Spleen (tissue), 11 donors: ENCODE measurements around the gene DENND1A. TPM values are rescaled to one million over a fixed set of nuclear protein-coding genes. Genes with fewer than 3 reads are reported as not detected.

Experiments used
- DNase-seq: peaks from one replicate; pipeline ENCODE4 v3.0.0-alpha.2; 2020
- H3K27ac ChIP-seq, 8 donors: fragments of 200-600 bp; sonication (generic) in 7 of 8; 1 replicate in 4 of 8; 2 replicates in 4 of 8; pipeline versions ENCODE4 v1.5.0 to v1.8.0; 2016 to 2021; ENCODE audit warnings: inconsistent platforms in 4 of 8, mild to moderate bottlenecking in 4 of 8, moderate library complexity in 1 of 8
- H3K27me3 ChIP-seq, 7 donors: fragments of 200-600 bp; sonication (generic) in 6 of 7; replicated peaks in 1 of 7; 1 replicate in 4 of 7; 2 replicates in 3 of 7; pipeline versions ENCODE4 v1.5.0 to v1.8.0; 2016 to 2021; ENCODE audit warnings: inconsistent platforms in 3 of 7, mild to moderate bottlenecking in 1 of 7
- H3K36me3 ChIP-seq, 6 donors: fragments of 200-600 bp; sonication (generic) in 5 of 6; 1 replicate in 4 of 6; 2 replicates in 2 of 6; pipeline versions ENCODE4 v1.5.0 to v1.8.0; 2016 to 2021; ENCODE audit warnings: inconsistent platforms in 2 of 6
- H3K4me1 ChIP-seq, 6 donors: fragments of 200-600 bp; sonication (generic) in 5 of 6; 1 replicate in 3 of 6; 2 replicates in 3 of 6; pipeline versions ENCODE4 v1.5.0 to v1.8.0; 2016 to 2021; ENCODE audit warnings: inconsistent platforms in 3 of 6
- H3K4me3 ChIP-seq, 8 donors: fragments of 200-600 bp; sonication (generic) in 7 of 8; 1 replicate in 4 of 8; 2 replicates in 4 of 8; pipeline versions ENCODE4 v1.5.0 to v1.8.0; 2016 to 2021; ENCODE audit warnings: inconsistent platforms in 4 of 8, mild to moderate bottlenecking in 4 of 8, moderate library complexity in 2 of 8
- H3K9me3 ChIP-seq, 8 donors: fragments of 200-600 bp; sonication (generic) in 7 of 8; 1 replicate in 4 of 8; 2 replicates in 4 of 8; pipeline versions ENCODE4 v1.5.0 to v1.8.0; 2016 to 2021; ENCODE audit warnings: inconsistent platforms in 4 of 8
- POLR2A ChIP-seq, 3 donors: fragments of 450-650 bp; IDR thresholded peaks; one replicate each; pipeline ENCODE4 v1.5.1; 2017; ENCODE audit warnings: antibody characterized with exemption in 3 of 3, mild to moderate bottlenecking in 1 of 3
- POLR2AphosphoS5 ChIP-seq, 3 donors: sonication (generic); formaldehyde crosslinking; IDR thresholded peaks; one replicate each; pipeline ENCODE4 v1.5.1; 2017; ENCODE audit warnings: antibody characterized with exemption in 3 of 3
- WGBS, 5 donors: extraction: QIAGEN DNeasy Blood & Tissue Kit in 3 of 5; methylation state at CpG; one replicate each; pipeline versions ENCODE4 v1.1.5 to v1.1.7; 2013 to 2018; 5-methylcytosine and 5-hydroxymethylcytosine counted together
- intact Hi-C: fragments of 100-400 bp; cut with DNase I; formaldehyde crosslinking; loops from one replicate; pipeline ENCODE4 v1.15.0; 2023; ENCODE audit warnings: low total_unique reads
- polyA plus RNA-seq, 3 donors: library from polyadenylated mRNA; stranded (reverse); fragments of 200-250 nt; gene quantifications; one replicate each; pipeline ENCODE4 v1.2.1, GENCODE V29; 2013
- total RNA-seq, 7 donors: library from RNA; depleted of rRNA in 3 of 7; stranded (reverse); fragments of >200 nt in 3 of 7; fragmentation: NEBNext Ultra II Directional in 4 of 7; extraction: Animal tissue kit (Norgen Biotek cat#: 25700) in 4 of 7; gene quantifications; one replicate each; pipeline versions ENCODE4 v1.1.0 to v1.2.1, GENCODE V29; 2016 to 2021
- TF ChIP-seq, protein P1 (sequence below), 11 experiments: fragments of 200-600 bp in 7 of 11; fragments of 450-650 bp in 4 of 11; sonication (generic) in 4 of 11; IDR thresholded peaks in 8 of 11; conservative IDR thresholded peaks in 3 of 11; 1 replicate in 7 of 11; 2 replicates in 4 of 11; pipeline versions ENCODE4 v1.4.0 to v1.8.0; 2016 to 2021; ENCODE audit warnings: antibody characterized with exemption in 11 of 11, inconsistent platforms in 4 of 11, mild to moderate bottlenecking in 1 of 11
- donor health status: healthy with polysubstance abuse.
- donor health status: DM: no; HTN: no; CAD: no; lungs with moderate emphysema.
- donor health status: DM: no; HTN: no; CAD: no.
- donor health status: Bipolar disorder and iron deficiency.
- donor health status: healthy.
- donor health status: DM: no; HTN: no; CAD: no.
- donor health status: DM: yes; HTN: yes; CAD: no.

DENND1A gene
- total and polyA plus RNA-seq, 10 donors, result 5.4 to 59.3 (median 48.8) TPM

DNA sequence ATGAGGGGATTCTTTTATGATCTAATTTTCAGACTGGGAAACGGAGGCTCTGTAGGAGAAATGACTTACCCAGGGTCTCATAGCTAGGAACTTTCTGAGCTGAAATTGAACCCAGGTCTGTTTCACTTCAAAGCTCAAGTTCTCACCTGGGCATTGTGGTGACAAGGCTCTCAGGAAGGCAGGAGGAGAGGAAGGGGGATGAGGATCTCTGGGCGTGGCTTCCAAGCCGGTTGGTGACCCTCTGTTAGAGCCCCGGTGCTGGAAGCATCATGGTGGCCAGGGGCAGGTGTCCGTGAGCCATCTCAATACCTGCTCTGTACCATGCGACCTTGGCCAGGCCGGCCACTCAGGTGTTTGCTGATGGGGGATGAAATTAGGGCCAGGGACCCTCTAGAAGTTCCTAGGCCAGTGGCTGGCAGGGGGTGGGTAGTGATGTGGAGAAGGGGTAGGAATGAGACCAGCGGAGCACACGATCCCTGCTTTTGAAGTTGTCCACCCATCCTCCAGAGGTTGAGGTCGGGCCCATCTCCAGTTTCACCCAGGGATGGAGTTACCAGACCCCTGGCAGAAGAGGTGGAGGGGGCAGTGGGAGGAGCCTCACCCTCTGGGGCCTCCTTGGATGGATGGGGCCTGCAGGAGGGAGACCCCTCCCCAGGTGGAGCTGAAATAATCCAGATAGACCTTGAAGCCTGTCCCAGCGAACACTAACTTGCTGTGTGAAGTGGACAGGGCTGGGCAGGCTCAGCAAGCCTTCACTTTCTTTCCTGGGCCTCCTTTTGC is 568.0 kb downstream of the DENND1A start:
- WGBS, 5 donors, result 69 to 72% (median 70%) methylated on average over 11 of the region's 11 CpGs
- Histone ChIP-seq H3K27ac (no peak overlapping the region), H3K9me3 (no peaks in the 10 kb centered on the region), H3K4me3 (no peak overlapping the region), H3K27me3 (peaks cover 0 to 19% (median 6%) of the 10 kb centered on the region in 7 donors), H3K36me3 (no peaks in the 10 kb centered on the region), H3K4me1 (peaks cover 0 to 24% (median 8%) of the 10 kb centered on the region in 6 donors)
- intact Hi-C loops, result no loop called here
- no peak for DNase-seq
- TF ChIP-seq POLR2AphosphoS5 (IDR thresholded peaks at IDR 0.05) (no peak), POLR2A (IDR thresholded peaks at IDR 0.05) (no peak)
- TF ChIP-seq, protein P1, sequence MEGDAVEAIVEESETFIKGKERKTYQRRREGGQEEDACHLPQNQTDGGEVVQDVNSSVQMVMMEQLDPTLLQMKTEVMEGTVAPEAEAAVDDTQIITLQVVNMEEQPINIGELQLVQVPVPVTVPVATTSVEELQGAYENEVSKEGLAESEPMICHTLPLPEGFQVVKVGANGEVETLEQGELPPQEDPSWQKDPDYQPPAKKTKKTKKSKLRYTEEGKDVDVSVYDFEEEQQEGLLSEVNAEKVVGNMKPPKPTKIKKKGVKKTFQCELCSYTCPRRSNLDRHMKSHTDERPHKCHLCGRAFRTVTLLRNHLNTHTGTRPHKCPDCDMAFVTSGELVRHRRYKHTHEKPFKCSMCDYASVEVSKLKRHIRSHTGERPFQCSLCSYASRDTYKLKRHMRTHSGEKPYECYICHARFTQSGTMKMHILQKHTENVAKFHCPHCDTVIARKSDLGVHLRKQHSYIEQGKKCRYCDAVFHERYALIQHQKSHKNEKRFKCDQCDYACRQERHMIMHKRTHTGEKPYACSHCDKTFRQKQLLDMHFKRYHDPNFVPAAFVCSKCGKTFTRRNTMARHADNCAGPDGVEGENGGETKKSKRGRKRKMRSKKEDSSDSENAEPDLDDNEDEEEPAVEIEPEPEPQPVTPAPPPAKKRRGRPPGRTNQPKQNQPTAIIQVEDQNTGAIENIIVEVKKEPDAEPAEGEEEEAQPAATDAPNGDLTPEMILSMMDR (IDR thresholded peaks at IDR 0.05 in 8 of 11, conservative IDR thresholded peaks at IDR 0.05 in 3 of 11), result no peak

DNA sequence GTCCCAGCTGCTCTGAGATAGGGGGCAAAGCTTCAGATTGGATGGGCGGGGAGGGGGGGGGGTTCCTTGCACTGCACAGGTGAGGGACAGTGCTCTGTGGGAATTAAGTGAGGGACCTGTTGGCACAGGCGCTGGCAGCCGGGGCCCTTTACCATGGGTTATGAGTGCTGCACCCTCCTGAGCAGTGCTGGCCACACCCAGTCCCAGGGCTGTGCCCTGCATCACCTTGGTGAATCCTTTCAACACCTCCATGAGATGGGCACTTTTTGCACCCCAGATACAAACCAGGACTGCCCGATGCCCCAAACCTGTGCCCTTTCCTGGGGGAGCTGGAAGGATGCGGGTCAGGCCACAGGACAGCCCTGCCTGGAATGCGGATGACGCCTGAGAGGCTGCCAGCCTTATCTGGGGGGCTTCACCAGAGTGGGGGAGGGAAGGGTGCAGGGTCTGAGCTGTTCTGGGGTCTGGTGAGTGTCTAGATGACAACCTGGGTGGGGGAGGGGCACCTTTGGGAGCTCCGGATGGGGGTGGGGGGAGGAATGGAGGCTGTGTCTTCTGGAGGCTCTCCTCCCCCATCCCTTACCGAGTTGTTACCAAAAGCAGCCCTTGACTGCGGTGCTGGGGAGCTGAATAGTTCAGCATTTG is 568.7 kb downstream of the DENND1A start:
- Histone ChIP-seq H3K4me1 (peaks cover 0 to 24% (median 8%) of the 10 kb centered on the region in 6 donors), H3K36me3 (no peaks in the 10 kb centered on the region), H3K27me3 (peaks cover 0 to 16% (median 4%) of the 10 kb centered on the region in 7 donors), H3K4me3 (no peak overlapping the region), H3K9me3 (no peaks in the 10 kb centered on the region), H3K27ac (no peak overlapping the region)
- intact Hi-C loops, result no loop called here
- no peak for TF ChIP-seq POLR2AphosphoS5 (IDR thresholded peaks at IDR 0.05)
- no peak for TF ChIP-seq POLR2A (IDR thresholded peaks at IDR 0.05)
- TF ChIP-seq, protein P1 (IDR thresholded peaks at IDR 0.05 in 8 of 11, conservative IDR thresholded peaks at IDR 0.05 in 3 of 11), result no peak
- 65 to 71% (median 68%) methylated on average over 9 to 10 of the region's 10 CpGs for WGBS, 5 donors
- DNase-seq, result no peak

DNA sequence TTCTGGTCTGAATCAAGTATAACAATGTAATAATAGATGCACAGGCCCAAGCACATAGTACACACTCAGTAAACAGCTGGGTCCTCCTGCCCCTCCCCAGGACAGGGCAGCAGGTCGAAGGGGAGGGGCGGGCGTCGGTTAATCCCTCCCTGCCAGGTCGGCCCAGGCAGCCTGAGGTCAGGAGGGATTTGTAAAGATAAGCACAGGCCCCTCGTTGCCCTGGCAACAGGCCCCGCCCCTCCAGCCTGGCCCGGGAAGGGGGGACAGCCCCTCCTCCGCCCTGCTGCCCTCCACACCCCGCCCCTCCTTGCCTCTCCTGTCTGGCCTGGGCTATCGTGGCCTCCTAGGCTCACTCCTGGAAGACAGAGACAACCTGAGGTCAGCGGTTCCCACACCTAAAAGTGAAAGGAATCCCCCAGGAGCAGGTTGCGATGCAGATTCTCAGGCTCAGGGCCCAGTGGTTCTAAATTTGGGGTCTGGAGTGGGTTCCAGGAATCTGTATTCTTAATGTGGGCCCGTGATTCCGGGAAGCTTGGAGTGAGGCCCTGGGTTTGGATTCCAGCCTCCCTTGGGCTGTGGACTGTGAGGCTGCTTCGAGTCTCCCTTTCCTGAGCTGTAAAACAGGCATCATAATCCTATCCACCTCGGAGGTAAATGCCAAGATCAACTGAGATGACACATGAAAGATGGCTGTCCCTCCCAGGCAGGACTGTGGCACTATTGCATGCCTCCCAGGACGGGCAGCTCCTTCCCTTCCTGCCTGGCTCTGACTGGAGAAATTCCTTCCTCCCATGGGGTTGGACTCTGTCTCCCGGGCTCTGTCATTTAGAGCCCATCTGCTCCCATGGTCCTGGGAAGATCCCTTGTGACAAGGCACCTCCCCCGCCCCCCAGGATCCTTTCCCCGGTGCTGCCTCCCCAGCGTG is 569.5 kb downstream of the DENND1A start:
- no peak for TF ChIP-seq POLR2AphosphoS5 (IDR thresholded peaks at IDR 0.05)
- TF ChIP-seq POLR2A (IDR thresholded peaks at IDR 0.05), result no peak
- TF ChIP-seq, protein P1 (IDR thresholded peaks at IDR 0.05 in 8 of 11, conservative IDR thresholded peaks at IDR 0.05 in 3 of 11), result no peak
- DNase-seq, result no peak
- Histone ChIP-seq H3K36me3 (no peaks in the 10 kb centered on the region), H3K27me3 (peaks cover 0 to 8% (median 0%) of the 10 kb centered on the region in 7 donors), H3K4me3 (no peak overlapping the region), H3K27ac (no peak overlapping the region), H3K4me1 (peaks cover 0 to 24% (median 8%) of the 10 kb centered on the region in 6 donors), H3K9me3 (no peaks in the 10 kb centered on the region)
- 37 to 55% (median 43%) methylated on average over 13 to 22 of the region's 22 CpGs for WGBS, 5 donors
- intact Hi-C loops, result no loop called here
